GM21737 (cell line): Measurements from ENCODE around the gene CMTM6.
"Not testable (repeated sequence)": the region's sequence is repeated elsewhere in the genome, so short reads cannot be mapped to it uniquely, and the experiment has no call there.

Experiments used
- ATAC-seq: cut with Tn5 transposase; IDR thresholded peaks from one replicate; pipeline ENCODE4 v1.9.1; 2021; ENCODE audit warnings: mild to moderate bottlenecking, moderate library complexity; ENCODE audit not compliant: unreplicated experiment

CMTM6 gene

GRCh38 chr3:32502118-32502945, at the start of gene CMTM6:
Gene CMTM6, minus strand, starts transcription at chr3:32502852. Its CDS starts 107 bp downstream, at chr3:32502745.
- peak; percentile 72 for ATAC-seq

GRCh38 chr3:32552013-32552412, 49.4 kb upstream of the CMTM6 start:
- ATAC-seq = no peak

GRCh38 chr3:32551496-32551895, 48.8 kb upstream of the CMTM6 start:
- ATAC-seq = no peak

- ATAC-seq = no peak
Measured at GRCh38 chr3:32551087-32551486, 48.4 kb upstream of the CMTM6 start.

GRCh38 chr3:32545305-32545704, 42.7 kb upstream of the CMTM6 start:
- ATAC-seq = no peak

GRCh38 chr3:32544894-32545293, 42.2 kb upstream of the CMTM6 start:
- no peak for ATAC-seq

- no peak for ATAC-seq
Measured at GRCh38 chr3:32542807-32543206, 40.2 kb upstream of the CMTM6 start.

GRCh38 chr3:32540899-32541298, 38.2 kb upstream of the CMTM6 start:
- no peak for ATAC-seq

GRCh38 chr3:32532434-32532833, 29.8 kb upstream of the CMTM6 start:
- ATAC-seq = no peak

- ATAC-seq = no peak
Measured at GRCh38 chr3:32531010-32531647, 28.5 kb upstream of the CMTM6 start.

GRCh38 chr3:32525720-32526119, 23.1 kb upstream of the CMTM6 start:
- no peak for ATAC-seq

GRCh38 chr3:32522682-32523081, 20.0 kb upstream of the CMTM6 start:
- no peak for ATAC-seq

GRCh38 chr3:32518921-32519320, 16.3 kb upstream of the CMTM6 start:
- not testable (repeated sequence) for ATAC-seq

GRCh38 chr3:32516751-32517150, 14.1 kb upstream of the CMTM6 start:
- not testable (repeated sequence) for ATAC-seq

- no peak for ATAC-seq
Measured at GRCh38 chr3:32511005-32511404, 8.4 kb upstream of the CMTM6 start.

GRCh38 chr3:32510075-32510724, 7.5 kb upstream of the CMTM6 start:
- peak; percentile 77 for ATAC-seq

- no peak for ATAC-seq
Measured at GRCh38 chr3:32508711-32509110, 6.1 kb upstream of the CMTM6 start.

GRCh38 chr3:32506466-32506865, 3.8 kb upstream of the CMTM6 start:
- no peak for ATAC-seq

GRCh38 chr3:32502946-32503286, 264 bp upstream of the CMTM6 start:
- ATAC-seq = no peak

GRCh38 chr3:32501783-32502117, 902 bp downstream of the CMTM6 start:
- ATAC-seq = no peak

GRCh38 chr3:32500880-32501782, 1.5 kb downstream of the CMTM6 start:
- ATAC-seq = no peak
